HepG2 (cell line): Measurements from ENCODE around the gene PLEKHG5. TPM values are rescaled to one million over a fixed set of nuclear protein-coding genes. Genes with fewer than 3 reads are reported as not detected.

Experiments used
- CBX5 ChIP-seq: sonication (generic); formaldehyde crosslinking; IDR thresholded peaks from 2 replicates; pipeline ENCODE4 v1.4.0; 2020; ENCODE audit warnings: missing genetic modification reagents, borderline replicate concordance
- DPF2 ChIP-seq: sonication (generic); formaldehyde crosslinking; IDR thresholded peaks from 2 replicates; pipeline ENCODE4 v1.4.0; 2020; ENCODE audit warnings: mild to moderate bottlenecking, low read depth, missing genetic modification reagents, borderline replicate concordance
- GATAD1 ChIP-seq: IDR thresholded peaks from 2 replicates; pipeline ENCODE4 v1.6.1; 2016; ENCODE audit warnings: missing genetic modification reagents, missing compliant biosample characterization
- KMT2B ChIP-seq: IDR thresholded peaks from 2 replicates; pipeline ENCODE4 v1.6.1; 2016; ENCODE audit warnings: missing genetic modification reagents, missing compliant biosample characterization
- MBNL3 ChIP-seq: fragments of 250-450 bp; sonication (Bioruptor Pico); conservative IDR thresholded peaks from 2 replicates; pipeline ENCODE4 v1.8.0; 2022; ENCODE audit warnings: mild to moderate bottlenecking, inconsistent platforms
- PHB2 ChIP-seq: fragments of 450-650 bp; IDR thresholded peaks from 2 replicates; pipeline ENCODE4 v1.6.1; 2018; ENCODE audit not compliant: partially characterized antibody
- PHF5A ChIP-seq: IDR thresholded peaks from one replicate; pipeline ENCODE4 v1.6.1; 2018; ENCODE audit warnings: low read depth, missing genetic modification reagents; ENCODE audit not compliant: unreplicated experiment
- RARA ChIP-seq: IDR thresholded peaks from 2 replicates; pipeline ENCODE4 v1.6.1; 2016; ENCODE audit warnings: missing genetic modification reagents, missing compliant biosample characterization
- RNF219 ChIP-seq: sonication (generic); formaldehyde crosslinking; IDR thresholded peaks from 2 replicates; pipeline ENCODE4 v1.5.0; 2020; ENCODE audit warnings: mild to moderate bottlenecking, missing genetic modification reagents
- RXRA ChIP-seq: sonication (generic); formaldehyde crosslinking; IDR thresholded peaks from 2 replicates; pipeline ENCODE4 v1.5.1; 2020; ENCODE audit warnings: missing genetic modification reagents
- SP1 ChIP-seq, 2 experiments: fragments of 450-650 bp in 1 of 2; sonication (generic) in 1 of 2; formaldehyde crosslinking in 1 of 2; IDR thresholded peaks; 2 replicates each; pipeline versions ENCODE4 v1.4.0 to v1.6.1; 2016 to 2020; ENCODE audit warnings: missing genetic modification reagents in 1 of 2
- ZBTB21 ChIP-seq: sonication (generic); formaldehyde crosslinking; IDR thresholded peaks from 2 replicates; pipeline ENCODE4 v1.4.0; 2020; ENCODE audit warnings: missing genetic modification reagents
- ZNF382 ChIP-seq: sonication (generic); formaldehyde crosslinking; IDR thresholded peaks from 2 replicates; pipeline ENCODE4 v1.5.0; 2020; ENCODE audit warnings: missing genetic modification reagents, mild to moderate bottlenecking, borderline replicate concordance
- ZNF432 ChIP-seq: sonication (generic); formaldehyde crosslinking; IDR thresholded peaks from 2 replicates; pipeline ENCODE4 v1.5.0; 2020; ENCODE audit warnings: missing genetic modification reagents, mild to moderate bottlenecking, borderline replicate concordance
- ZSCAN5A ChIP-seq: sonication (generic); formaldehyde crosslinking; IDR thresholded peaks from 2 replicates; pipeline ENCODE4 v1.8.0; 2022; ENCODE audit warnings: mild to moderate bottlenecking, missing genetic modification reagents, borderline replicate concordance
- ZSCAN9 ChIP-seq: IDR thresholded peaks from 2 replicates; pipeline ENCODE4 v1.6.1; 2016; ENCODE audit warnings: borderline replicate concordance
- polyA plus RNA-seq, 8 experiments: library from polyadenylated mRNA; depleted of rRNA in 3 of 8; stranded (reverse) in 7 of 8; unstranded in 1 of 8; fragments of >200 nt; fragmentation: Illumina TruSeq in 4 of 8; extraction: Trizol in 4 of 8; gene quantifications; 2 replicates each; pipeline versions ENCODE4 v1.2.1 to v1.2.3, GENCODE V29; 2011 to 2016; ENCODE audit warnings: low read depth in 4 of 8, missing spikeins in 1 of 8, mixed read lengths in 1 of 8; ENCODE audit not compliant: insufficient read depth in 1 of 8
- total RNA-seq, 5 experiments: library from RNA; depleted of rRNA; stranded (reverse); fragments of >200 nt; fragmentation: Illumina TruSeq; extraction: Trizol; gene quantifications; 2 replicates each; pipeline ENCODE4 v1.2.3, GENCODE V29; 2016; ENCODE audit warnings: low read depth in 1 of 5
- TF ChIP-seq, protein P1 (sequence below): sonication (generic); formaldehyde crosslinking; conservative IDR thresholded peaks from 2 replicates; pipeline ENCODE4 v1.4.0; 2020; ENCODE audit warnings: missing genetic modification reagents
- TF ChIP-seq, protein P2 (sequence below): sonication (generic); formaldehyde crosslinking; IDR thresholded peaks from 2 replicates; pipeline ENCODE4 v1.5.1; 2020; ENCODE audit warnings: missing genetic modification reagents, mild to moderate bottlenecking, borderline replicate concordance
- TF ChIP-seq, protein P3 (sequence below): IDR thresholded peaks from 2 replicates; pipeline ENCODE4 v1.6.1; 2016

PLEKHG5 gene
- total and polyA plus RNA-seq, 2 of the 13 experiments (the other 11 are each of a cell fraction or from before 2014, with no cell fraction given) = 1.9 to 3.5 TPM

- no peak for TF ChIP-seq RNF219 (CRISPR knock-in tag)
- TF ChIP-seq RXRA (CRISPR knock-in tag) = no peak
- no peak; the same call in 1 of the 2 replicates for TF ChIP-seq RARA
- no peak for TF ChIP-seq SP1 (IDR thresholded peaks at IDR 0.05)
- no peak for TF ChIP-seq SP1 (CRISPR knock-in tag; IDR thresholded peaks at IDR 0.05)
- TF ChIP-seq ZNF382 (CRISPR knock-in tag) = no peak
- no peak for TF ChIP-seq PHF5A (CRISPR knock-in tag)
- TF ChIP-seq, protein P1, sequence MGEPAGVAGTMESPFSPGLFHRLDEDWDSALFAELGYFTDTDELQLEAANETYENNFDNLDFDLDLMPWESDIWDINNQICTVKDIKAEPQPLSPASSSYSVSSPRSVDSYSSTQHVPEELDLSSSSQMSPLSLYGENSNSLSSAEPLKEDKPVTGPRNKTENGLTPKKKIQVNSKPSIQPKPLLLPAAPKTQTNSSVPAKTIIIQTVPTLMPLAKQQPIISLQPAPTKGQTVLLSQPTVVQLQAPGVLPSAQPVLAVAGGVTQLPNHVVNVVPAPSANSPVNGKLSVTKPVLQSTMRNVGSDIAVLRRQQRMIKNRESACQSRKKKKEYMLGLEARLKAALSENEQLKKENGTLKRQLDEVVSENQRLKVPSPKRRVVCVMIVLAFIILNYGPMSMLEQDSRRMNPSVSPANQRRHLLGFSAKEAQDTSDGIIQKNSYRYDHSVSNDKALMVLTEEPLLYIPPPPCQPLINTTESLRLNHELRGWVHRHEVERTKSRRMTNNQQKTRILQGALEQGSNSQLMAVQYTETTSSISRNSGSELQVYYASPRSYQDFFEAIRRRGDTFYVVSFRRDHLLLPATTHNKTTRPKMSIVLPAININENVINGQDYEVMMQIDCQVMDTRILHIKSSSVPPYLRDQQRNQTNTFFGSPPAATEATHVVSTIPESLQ = no peak
- no peak for TF ChIP-seq ZBTB21 (CRISPR knock-in tag)
- TF ChIP-seq KMT2B (CRISPR knock-in tag) = no peak
- no peak for TF ChIP-seq ZSCAN9 (CRISPR knock-in tag)
- no peak for TF ChIP-seq ZNF432 (CRISPR knock-in tag)
- TF ChIP-seq ZSCAN5A = 0 out of 2 replicates have a peak, but pooled peaks have one; percentile 23
- TF ChIP-seq, protein P2, sequence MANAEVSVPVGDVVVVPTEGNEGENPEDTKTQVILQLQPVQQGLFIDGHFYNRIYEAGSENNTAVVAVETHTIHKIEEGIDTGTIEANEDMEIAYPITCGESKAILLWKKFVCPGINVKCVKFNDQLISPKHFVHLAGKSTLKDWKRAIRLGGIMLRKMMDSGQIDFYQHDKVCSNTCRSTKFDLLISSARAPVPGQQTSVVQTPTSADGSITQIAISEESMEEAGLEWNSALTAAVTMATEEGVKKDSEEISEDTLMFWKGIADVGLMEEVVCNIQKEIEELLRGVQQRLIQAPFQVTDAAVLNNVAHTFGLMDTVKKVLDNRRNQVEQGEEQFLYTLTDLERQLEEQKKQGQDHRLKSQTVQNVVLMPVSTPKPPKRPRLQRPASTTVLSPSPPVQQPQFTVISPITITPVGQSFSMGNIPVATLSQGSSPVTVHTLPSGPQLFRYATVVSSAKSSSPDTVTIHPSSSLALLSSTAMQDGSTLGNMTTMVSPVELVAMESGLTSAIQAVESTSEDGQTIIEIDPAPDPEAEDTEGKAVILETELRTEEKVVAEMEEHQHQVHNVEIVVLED (CRISPR knock-in tag) = peak; percentile 43; the same call in 1 of the 2 replicates
- no peak for TF ChIP-seq GATAD1 (CRISPR knock-in tag)
- no peak for TF ChIP-seq MBNL3 (CRISPR knock-in tag)
- TF ChIP-seq CBX5 = no peak
- TF ChIP-seq DPF2 (CRISPR knock-in tag) = no peak
- TF ChIP-seq PHB2 = no peak
- TF ChIP-seq, protein P3, sequence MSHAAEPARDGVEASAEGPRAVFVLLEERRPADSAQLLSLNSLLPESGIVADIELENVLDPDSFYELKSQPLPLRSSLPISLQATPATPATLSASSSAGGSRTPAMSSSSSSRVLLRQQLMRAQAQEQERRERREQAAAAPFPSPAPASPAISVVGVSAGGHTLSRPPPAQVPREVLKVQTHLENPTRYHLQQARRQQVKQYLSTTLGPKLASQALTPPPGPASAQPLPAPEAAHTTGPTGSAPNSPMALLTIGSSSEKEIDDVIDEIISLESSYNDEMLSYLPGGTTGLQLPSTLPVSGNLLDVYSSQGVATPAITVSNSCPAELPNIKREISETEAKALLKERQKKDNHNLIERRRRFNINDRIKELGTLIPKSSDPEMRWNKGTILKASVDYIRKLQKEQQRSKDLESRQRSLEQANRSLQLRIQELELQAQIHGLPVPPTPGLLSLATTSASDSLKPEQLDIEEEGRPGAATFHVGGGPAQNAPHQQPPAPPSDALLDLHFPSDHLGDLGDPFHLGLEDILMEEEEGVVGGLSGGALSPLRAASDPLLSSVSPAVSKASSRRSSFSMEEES (CRISPR knock-in tag) = no peak
These were observed 28.9 kb downstream of the PLEKHG5 start (continued) for GRCh38 chr1:6462412-6463119.
